Neural progenitor cell (in vitro differentiated cells): ENCODE measurements around the gene CHMP4A. TPM values are rescaled to one million over a fixed set of nuclear protein-coding genes. Genes with fewer than 3 reads are reported as not detected.
A peak's percentile ranks its signal among the peaks of the same experiment; 100 is the strongest.

Source experiments
- DNase-seq: peaks from one replicate; pipeline ENCODE4 v3.0.0-alpha.2; 2016; ENCODE audit warnings: low spot score
- H2AFZ ChIP-seq: fragments of 200-600 bp; sonication (generic); replicated peaks from 2 replicates; pipeline ENCODE4 v1.6.1; 2016; ENCODE audit warnings: antibody characterized with exemption
- H3F3A ChIP-seq: fragments of 200-600 bp; sonication (generic); 2 replicates; pipeline ENCODE4 v1.6.1; 2016; ENCODE audit warnings: antibody characterized with exemption, low read depth
- H3K27ac ChIP-seq: fragments of 200-600 bp; sonication (generic); 2 replicates; pipeline ENCODE4 v1.5.1; 2016; ENCODE audit warnings: mild to moderate bottlenecking
- H3K27me3 ChIP-seq: fragments of 200-600 bp; sonication (generic); 2 replicates; pipeline ENCODE4 v1.6.1; 2016; ENCODE audit warnings: mild to moderate bottlenecking, moderate library complexity
- H3K36me3 ChIP-seq: fragments of 200-600 bp; sonication (generic); 2 replicates; pipeline ENCODE4 v1.5.1; 2016
- H3K4me1 ChIP-seq: fragments of 200-600 bp; sonication (generic); 2 replicates; pipeline ENCODE4 v1.6.1; 2016; ENCODE audit warnings: mixed run types
- H3K4me2 ChIP-seq: fragments of 200-600 bp; sonication (generic); 2 replicates; pipeline ENCODE4 v1.6.1; 2016
- H3K4me3 ChIP-seq: fragments of 200-600 bp; sonication (generic); 2 replicates; pipeline ENCODE4 v1.5.1; 2016
- H3K79me2 ChIP-seq: fragments of 200-600 bp; sonication (generic); 2 replicates; pipeline ENCODE4 v1.6.1; 2016; ENCODE audit warnings: low read depth
- H3K9ac ChIP-seq: fragments of 200-600 bp; sonication (generic); 2 replicates; pipeline ENCODE4 v1.6.1; 2016
- H3K9me3 ChIP-seq: fragments of 200-600 bp; sonication (generic); 2 replicates; pipeline ENCODE4 v1.5.1; 2016; ENCODE audit warnings: low read depth
- H4K20me1 ChIP-seq: fragments of 200-600 bp; sonication (generic); 2 replicates; pipeline ENCODE4 v1.6.1; 2016; ENCODE audit warnings: low read depth
- H3K27ac Mint-ChIP-seq: 3 replicates; pipeline ENCODE4 v1.8.0; 2021; ENCODE audit warnings: mixed read lengths
- H3K27me3 Mint-ChIP-seq: 2 replicates; pipeline ENCODE4 v1.8.0; 2022; ENCODE audit warnings: low read depth, mild to moderate bottlenecking, inconsistent platforms, moderate library complexity, mixed read lengths; ENCODE audit not compliant: insufficient read depth
- H3K36me3 Mint-ChIP-seq: 3 replicates; pipeline ENCODE4 v1.8.0; 2021; ENCODE audit warnings: mixed read lengths
- H3K4me1 Mint-ChIP-seq: 3 replicates; pipeline ENCODE4 v1.8.0; 2021; ENCODE audit warnings: mixed read lengths
- H3K4me3 Mint-ChIP-seq: 3 replicates; pipeline ENCODE4 v1.8.0; 2021; ENCODE audit warnings: mild to moderate bottlenecking, moderate library complexity, mixed read lengths
- H3K9me3 Mint-ChIP-seq: 3 replicates; pipeline ENCODE4 v1.8.0; 2020; ENCODE audit warnings: mixed read lengths
- EZH2 ChIP-seq: fragments of 200-600 bp; sonication (generic); IDR thresholded peaks from 2 replicates; pipeline ENCODE4 v1.6.1; 2017; ENCODE audit warnings: antibody characterized with exemption, mild to moderate bottlenecking, moderate library complexity
- EZH2phosphoT487 ChIP-seq: fragments of 200-600 bp; sonication (generic); IDR thresholded peaks from 2 replicates; pipeline ENCODE4 v1.6.1; 2017; ENCODE audit warnings: antibody characterized with exemption
- total RNA-seq: library from RNA; depleted of rRNA; stranded (reverse); fragments of >200 nt; gene quantifications from 2 replicates; pipeline ENCODE4 v1.2.3, GENCODE V29; 2015; ENCODE audit warnings: low replicate concordance
- TF ChIP-seq, protein P1 (sequence below): fragments of 200-600 bp; sonication (generic); IDR thresholded peaks from 2 replicates; pipeline ENCODE4 v1.5.1; 2017; ENCODE audit warnings: antibody characterized with exemption, mild to moderate bottlenecking

CHMP4A gene
- total RNA-seq, 1 donor from 2014 or later, result 35.3 TPM

DNA sequence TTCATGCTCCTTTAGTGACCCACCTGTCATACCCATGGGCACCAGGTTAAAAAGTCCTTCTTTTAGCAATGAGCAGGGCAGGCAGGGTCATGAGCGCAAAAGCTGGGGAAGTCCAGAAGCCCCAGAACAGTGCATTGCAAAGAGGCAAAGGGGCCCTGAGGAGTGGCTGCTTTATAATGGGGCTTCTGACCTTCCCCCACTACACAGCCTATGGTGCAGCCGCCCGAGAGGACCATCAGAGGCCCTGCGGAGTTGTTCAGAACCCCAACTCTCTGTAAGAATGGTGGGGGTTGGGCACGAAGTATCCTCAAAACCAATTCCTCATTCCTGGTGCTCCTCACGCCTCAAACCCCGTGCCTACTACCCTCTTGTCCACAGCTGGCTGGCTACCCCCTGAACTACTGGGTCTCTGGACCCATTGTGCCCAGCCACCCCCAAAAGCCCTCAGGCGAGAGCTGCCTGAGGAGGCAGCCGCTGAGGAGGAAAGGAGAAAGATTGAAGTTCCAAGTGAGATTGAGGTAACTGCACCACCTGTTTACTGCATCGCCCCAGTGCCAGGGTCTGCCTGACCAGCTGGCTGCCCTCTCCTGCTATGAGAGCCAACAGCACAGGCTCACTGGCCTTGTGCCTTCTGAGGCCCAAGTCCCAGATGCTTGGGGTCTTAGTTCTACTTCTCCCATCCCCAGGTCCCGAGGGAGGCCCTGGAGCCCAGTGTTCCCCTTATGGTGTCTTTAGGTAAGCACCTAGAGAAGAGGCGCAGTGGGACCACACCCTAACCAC, 34.7 kb downstream of the CHMP4A start:
- Histone ChIP-seq H3K27ac (no peak overlapping the region), H3K36me3 (no peaks in the 10 kb centered on the region), H3K79me2 (no peaks in the 10 kb centered on the region), H3F3A (peaks cover 7% of the 10 kb centered on the region), H3K4me1 (no peaks in the 10 kb centered on the region), H4K20me1 (peaks cover 14% of the 10 kb centered on the region), H3K4me3 (no peak overlapping the region), H3K9ac (no peak overlapping the region), H3K9me3 (no peaks in the 10 kb centered on the region), H3K4me2 (no peak overlapping the region), H3K27me3 (no peaks in the 10 kb centered on the region), H2AFZ (no peak overlapping the region)
- Mint-ChIP-seq H3K27ac (no peak overlapping the region), H3K4me1 (peaks cover 3% of the 10 kb centered on the region), H3K36me3 (peaks cover 18% of the 10 kb centered on the region), H3K27me3 (peaks cover 2% of the 10 kb centered on the region), H3K9me3 (no peaks in the 10 kb centered on the region), H3K4me3 (no peak overlapping the region)
- TF ChIP-seq EZH2phosphoT487 (no peak), EZH2 (no peak)
- TF ChIP-seq, protein P1, sequence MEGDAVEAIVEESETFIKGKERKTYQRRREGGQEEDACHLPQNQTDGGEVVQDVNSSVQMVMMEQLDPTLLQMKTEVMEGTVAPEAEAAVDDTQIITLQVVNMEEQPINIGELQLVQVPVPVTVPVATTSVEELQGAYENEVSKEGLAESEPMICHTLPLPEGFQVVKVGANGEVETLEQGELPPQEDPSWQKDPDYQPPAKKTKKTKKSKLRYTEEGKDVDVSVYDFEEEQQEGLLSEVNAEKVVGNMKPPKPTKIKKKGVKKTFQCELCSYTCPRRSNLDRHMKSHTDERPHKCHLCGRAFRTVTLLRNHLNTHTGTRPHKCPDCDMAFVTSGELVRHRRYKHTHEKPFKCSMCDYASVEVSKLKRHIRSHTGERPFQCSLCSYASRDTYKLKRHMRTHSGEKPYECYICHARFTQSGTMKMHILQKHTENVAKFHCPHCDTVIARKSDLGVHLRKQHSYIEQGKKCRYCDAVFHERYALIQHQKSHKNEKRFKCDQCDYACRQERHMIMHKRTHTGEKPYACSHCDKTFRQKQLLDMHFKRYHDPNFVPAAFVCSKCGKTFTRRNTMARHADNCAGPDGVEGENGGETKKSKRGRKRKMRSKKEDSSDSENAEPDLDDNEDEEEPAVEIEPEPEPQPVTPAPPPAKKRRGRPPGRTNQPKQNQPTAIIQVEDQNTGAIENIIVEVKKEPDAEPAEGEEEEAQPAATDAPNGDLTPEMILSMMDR, result no peak
- DNase-seq, result no peak

DNA sequence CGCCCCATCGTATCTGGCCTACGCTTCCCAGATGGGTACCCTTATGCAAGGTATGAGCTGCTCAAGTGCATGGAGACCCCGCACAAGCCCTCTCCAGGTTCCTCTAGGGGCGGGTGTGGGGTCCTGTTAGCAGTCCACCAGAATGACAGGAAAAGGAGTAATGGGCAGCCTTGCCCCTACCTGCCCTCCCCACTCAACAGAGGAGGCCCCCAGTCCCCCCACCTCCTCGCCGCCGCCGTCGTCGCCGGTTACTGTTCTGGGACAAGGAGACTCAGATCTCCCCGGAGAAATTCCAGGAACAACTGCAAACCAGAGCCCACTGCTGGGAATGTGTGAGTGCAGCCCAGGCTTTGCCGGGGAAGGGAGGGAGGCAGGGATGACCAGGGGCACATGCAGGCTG, 35.4 kb downstream of the CHMP4A start:
- Histone ChIP-seq H3K9me3 (no peaks in the 10 kb centered on the region), H3K79me2 (peaks cover 7% of the 10 kb centered on the region), H3K9ac (no peak overlapping the region), H3K27me3 (no peaks in the 10 kb centered on the region), H4K20me1 (peaks cover 21% of the 10 kb centered on the region), H3K4me2 (no peak overlapping the region), H3F3A (peaks cover 7% of the 10 kb centered on the region), H2AFZ (no peak overlapping the region), H3K4me3 (no peak overlapping the region), H3K27ac (no peak overlapping the region), H3K36me3 (no peaks in the 10 kb centered on the region), H3K4me1 (peaks cover 4% of the 10 kb centered on the region)
- Mint-ChIP-seq H3K9me3 (peaks cover 2% of the 10 kb centered on the region), H3K27ac (no peak overlapping the region), H3K4me3 (no peak overlapping the region), H3K27me3 (no peaks in the 10 kb centered on the region), H3K36me3 (peaks cover 15% of the 10 kb centered on the region), H3K4me1 (peaks cover 3% of the 10 kb centered on the region)
- no peak for DNase-seq
- TF ChIP-seq EZH2, result no peak
- no peak for TF ChIP-seq EZH2phosphoT487
- TF ChIP-seq, protein P1, result no peak

DNA sequence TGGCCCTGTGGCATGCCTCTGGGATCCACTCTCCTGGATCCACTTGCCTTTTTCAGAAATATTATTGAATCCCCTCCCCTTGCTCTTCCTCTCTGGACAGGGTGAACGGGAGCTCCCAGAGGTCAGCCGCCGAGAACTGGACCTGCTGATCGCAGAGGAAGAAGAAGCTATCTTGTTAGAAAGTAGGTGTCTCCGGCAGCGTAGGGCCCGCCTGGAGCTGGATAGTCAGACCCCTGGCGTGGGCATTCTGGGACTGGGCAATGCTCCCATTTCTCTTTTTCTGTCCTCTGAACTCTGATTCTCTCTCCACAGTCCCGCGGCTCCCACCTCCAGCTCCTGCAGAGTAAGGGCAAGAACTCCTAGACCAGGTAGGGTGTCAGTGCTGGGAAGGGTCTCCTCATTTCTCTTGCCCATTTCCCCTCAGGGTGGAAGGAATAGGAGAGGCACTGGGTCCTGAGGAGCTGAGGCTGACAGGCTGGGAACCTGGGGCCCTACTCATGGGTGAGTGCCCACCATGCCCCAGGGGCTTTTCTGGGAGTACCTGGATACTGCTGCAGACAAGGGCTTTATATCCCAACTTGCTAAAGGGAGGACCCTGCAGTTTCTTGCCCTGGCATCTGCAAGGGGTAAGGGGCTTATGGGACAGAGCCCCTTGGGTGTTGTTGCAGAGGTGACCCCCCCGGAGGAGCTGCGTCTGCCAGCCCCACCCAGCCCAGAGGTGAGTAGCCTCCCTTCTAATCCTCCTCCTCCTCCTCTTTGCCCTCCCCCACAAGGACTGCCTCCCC, 36.1 kb downstream of the CHMP4A start:
- TF ChIP-seq EZH2, result no peak
- TF ChIP-seq EZH2phosphoT487, result no peak
- TF ChIP-seq, protein P1, result no peak
- Histone ChIP-seq H3K79me2 (peaks cover 13% of the 10 kb centered on the region), H3K9ac (peak overlapping the region; percentile 13), H4K20me1 (peaks cover 22% of the 10 kb centered on the region), H3F3A (peaks cover 10% of the 10 kb centered on the region), H3K27ac (no peak overlapping the region), H2AFZ (no peak overlapping the region), H3K4me1 (peaks cover 5% of the 10 kb centered on the region), H3K4me3 (no peak overlapping the region), H3K4me2 (no peak overlapping the region), H3K27me3 (no peaks in the 10 kb centered on the region), H3K9me3 (no peaks in the 10 kb centered on the region), H3K36me3 (no peaks in the 10 kb centered on the region)
- no peak for DNase-seq
- Mint-ChIP-seq H3K4me3 (no peak overlapping the region), H3K9me3 (peaks cover 3% of the 10 kb centered on the region), H3K27me3 (no peaks in the 10 kb centered on the region), H3K36me3 (peaks cover 11% of the 10 kb centered on the region), H3K4me1 (peaks cover 4% of the 10 kb centered on the region), H3K27ac (peak overlapping the region; percentile 37)
